ENCODE data around the gene FLII. TPM values are rescaled to one million over a fixed set of nuclear protein-coding genes. Genes with fewer than 3 reads are reported as not detected.

FLII gene
- total RNA-seq, 1 experiment from 2014 or later, result 309 TPM

DNA sequence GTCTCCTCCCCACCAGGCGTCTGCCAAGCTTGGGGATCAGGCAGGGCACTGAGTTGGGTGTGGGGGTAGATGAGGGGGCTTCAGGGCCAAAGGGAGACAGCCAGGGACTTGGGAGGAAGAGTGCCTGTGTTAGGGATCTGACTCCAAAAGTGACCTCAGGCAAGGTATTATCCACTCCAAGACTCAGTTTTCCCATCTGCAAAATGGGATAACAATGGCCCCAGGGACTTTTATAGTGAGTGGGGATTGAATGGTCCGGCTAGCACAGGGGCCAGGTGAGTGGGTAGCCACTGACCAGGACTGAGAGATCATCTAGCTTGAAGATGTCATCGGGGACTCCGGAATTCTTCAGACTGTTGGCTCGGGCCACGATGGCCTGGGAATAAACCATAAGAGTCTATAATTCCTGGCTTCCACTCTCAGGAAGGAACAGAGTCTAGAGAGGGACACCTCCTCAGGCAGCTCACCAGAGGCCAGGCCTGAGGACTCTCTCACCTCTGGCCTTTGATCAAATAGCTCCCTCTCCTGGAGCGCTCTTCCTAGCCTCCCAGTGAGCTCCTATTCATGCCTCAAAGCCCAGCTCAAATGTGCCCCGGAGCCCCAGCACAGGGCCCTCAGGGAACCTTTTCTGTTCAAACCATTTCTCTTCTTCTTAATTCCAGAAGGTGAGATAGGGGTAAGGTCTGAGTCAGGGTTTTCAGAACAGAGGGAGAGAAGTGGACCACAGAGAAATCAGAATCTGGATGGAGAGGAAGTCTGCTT, 3.5 kb downstream of the FLII start (continued):
- TF ChIP-seq JUN (CRISPR knock-in tag; IDR thresholded peaks at IDR 0.05), result no peak
- TF ChIP-seq USF2 (CRISPR knock-in tag; IDR thresholded peaks at IDR 0.05), result no peak
- TF ChIP-seq ZBTB21 (CRISPR knock-in tag; IDR thresholded peaks at IDR 0.05; ENCODE audit: borderline replicate concordance), result no peak
- no peak for TF ChIP-seq ZNF138 (CRISPR knock-in tag; conservative IDR thresholded peaks at IDR 0.05)
- TF ChIP-seq SMAD3 (CRISPR knock-in tag; IDR thresholded peaks at IDR 0.05; ENCODE audit: borderline replicate concordance), result no peak
- TF ChIP-seq, protein P1, sequence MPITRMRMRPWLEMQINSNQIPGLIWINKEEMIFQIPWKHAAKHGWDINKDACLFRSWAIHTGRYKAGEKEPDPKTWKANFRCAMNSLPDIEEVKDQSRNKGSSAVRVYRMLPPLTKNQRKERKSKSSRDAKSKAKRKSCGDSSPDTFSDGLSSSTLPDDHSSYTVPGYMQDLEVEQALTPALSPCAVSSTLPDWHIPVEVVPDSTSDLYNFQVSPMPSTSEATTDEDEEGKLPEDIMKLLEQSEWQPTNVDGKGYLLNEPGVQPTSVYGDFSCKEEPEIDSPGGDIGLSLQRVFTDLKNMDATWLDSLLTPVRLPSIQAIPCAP (CRISPR knock-in tag; IDR thresholded peaks at IDR 0.05), result no peak
- TF ChIP-seq ZMAT4 (CRISPR knock-in tag; IDR thresholded peaks at IDR 0.05), result no peak

DNA sequence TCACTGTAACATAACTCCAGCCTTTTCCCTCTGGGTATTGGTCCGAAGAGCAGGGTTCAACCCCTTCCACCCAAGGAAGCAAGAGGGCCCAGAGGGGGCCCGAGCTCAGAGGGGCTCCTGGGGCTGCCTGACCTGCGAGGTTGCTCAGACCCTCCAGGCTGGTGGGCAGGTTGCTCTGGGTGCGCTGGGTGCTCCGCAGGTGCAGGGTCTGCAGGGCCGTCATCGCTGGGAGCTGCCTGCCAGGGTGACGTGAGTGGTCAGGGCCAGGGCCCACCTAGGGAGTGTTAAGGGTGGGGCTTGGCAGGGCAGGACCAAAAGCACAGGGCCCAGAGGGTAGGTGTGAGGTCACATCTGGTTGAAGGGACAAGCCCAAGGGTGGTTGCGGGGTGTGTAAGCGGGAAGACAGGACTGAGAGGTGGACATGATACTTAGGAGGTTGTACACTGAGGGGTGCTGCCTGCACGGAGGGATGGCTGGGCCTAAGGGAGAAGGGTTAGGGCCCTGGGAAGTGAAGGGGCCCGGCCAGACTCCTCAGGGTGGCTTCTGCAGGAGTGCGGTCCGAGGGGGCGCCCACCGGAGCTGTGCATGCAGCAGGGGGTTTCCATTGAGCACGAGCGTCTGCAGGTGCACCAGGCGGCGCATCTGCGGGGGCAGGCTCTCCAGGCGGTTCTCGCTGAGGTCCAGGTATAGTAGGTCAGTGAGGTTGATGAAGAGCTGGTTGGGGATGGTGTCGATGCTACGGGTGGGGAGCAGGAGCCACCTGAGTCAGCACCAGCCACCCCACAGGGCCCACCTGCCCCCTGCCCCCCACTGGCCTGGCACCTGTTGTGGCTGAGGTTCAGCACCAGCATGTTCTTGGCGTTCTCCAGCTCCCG, 4.4 kb downstream of the FLII start:
- ATAC-seq, result no peak
- TF ChIP-seq JAZF1 (CRISPR knock-in tag; IDR thresholded peaks at IDR 0.05), result no peak
- no peak for TF ChIP-seq ZBTB21 (CRISPR knock-in tag; IDR thresholded peaks at IDR 0.05; ENCODE audit: borderline replicate concordance)
- TF ChIP-seq, protein P2, sequence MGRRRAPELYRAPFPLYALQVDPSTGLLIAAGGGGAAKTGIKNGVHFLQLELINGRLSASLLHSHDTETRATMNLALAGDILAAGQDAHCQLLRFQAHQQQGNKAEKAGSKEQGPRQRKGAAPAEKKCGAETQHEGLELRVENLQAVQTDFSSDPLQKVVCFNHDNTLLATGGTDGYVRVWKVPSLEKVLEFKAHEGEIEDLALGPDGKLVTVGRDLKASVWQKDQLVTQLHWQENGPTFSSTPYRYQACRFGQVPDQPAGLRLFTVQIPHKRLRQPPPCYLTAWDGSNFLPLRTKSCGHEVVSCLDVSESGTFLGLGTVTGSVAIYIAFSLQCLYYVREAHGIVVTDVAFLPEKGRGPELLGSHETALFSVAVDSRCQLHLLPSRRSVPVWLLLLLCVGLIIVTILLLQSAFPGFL (CRISPR knock-in tag; IDR thresholded peaks at IDR 0.05; ENCODE audit: borderline replicate concordance), result no peak
- TF ChIP-seq RELA (CRISPR knock-in tag; IDR thresholded peaks at IDR 0.05; ENCODE audit: borderline replicate concordance), result no peak
- TF ChIP-seq MYBL2 (CRISPR knock-in tag; IDR thresholded peaks at IDR 0.05), result no peak
- no peak for TF ChIP-seq NFATC4 (CRISPR knock-in tag; IDR thresholded peaks at IDR 0.05)
- no peak for TF ChIP-seq ATF2 (CRISPR knock-in tag; IDR thresholded peaks at IDR 0.05; ENCODE audit: borderline replicate concordance, low read depth)
- TF ChIP-seq SMAD4 (CRISPR knock-in tag; IDR thresholded peaks at IDR 0.05), result no peak
- TF ChIP-seq JUN (CRISPR knock-in tag; IDR thresholded peaks at IDR 0.05), result no peak
- TF ChIP-seq OVOL2 (CRISPR knock-in tag; IDR thresholded peaks at IDR 0.05; ENCODE audit: borderline replicate concordance), result no peak
- Mint-ChIP-seq H3K27ac (no peak overlapping the region), H3K4me3 (no peak overlapping the region), H3K9me3 (no peaks in the 10 kb centered on the region), H3K27me3 (ENCODE audit: low read depth) (no peaks in the 10 kb centered on the region), H3K4me1 (peaks cover 19% of the 10 kb centered on the region), H3K36me3 (peaks cover 54% of the 10 kb centered on the region)
- CTCF ChIA-PET, result interaction anchor here (1.2 to 1.4 kb wide), 2 partner anchors 7 to 30 kb away, joined by 4 to 5 read pairs; no protein-coding TSS in a partner anchor
- POLR2A ChIA-PET, result no interaction called here
- no peak for DNase-seq (ENCODE audit: low spot score)

DNA sequence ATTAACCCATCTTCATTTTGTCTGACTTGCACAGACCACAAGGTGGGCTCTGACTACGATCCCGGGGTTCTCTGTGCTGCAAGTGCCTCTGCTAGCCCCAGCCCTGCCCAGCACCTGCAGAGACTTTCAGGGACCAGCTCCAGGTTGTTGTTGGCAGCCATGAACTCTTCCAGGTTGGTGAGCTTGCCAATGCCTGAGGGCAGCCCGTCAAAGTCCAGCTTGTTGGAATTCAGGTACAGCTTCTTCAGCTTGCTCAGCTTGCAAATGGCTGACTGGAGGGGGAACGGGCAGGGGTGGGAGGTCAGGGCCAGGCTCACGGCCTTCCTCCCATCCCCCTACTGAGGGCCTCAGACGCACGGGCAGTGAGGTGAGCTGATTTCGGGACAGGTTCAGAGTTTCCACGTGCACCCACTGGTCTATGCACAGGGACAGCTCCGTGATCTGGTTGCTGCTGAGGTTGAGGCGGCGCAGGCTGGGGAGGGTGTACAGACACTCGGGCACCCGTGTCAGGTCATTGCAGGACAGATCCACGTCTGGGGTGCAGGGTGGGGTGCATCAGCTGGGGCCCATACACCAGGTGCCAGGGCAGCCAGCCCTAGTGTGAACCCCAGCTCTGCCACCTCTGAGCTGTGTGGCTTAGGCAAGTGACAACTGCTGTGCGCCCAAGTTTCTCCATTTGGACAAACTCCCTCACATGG, 5.2 kb downstream of the FLII start:
- POLR2A ChIA-PET, result no interaction called here
- CTCF ChIA-PET, result no interaction called here
- DNase-seq (ENCODE audit: low spot score), result no peak
- Mint-ChIP-seq H3K9me3 (no peaks in the 10 kb centered on the region), H3K4me1 (peaks cover 19% of the 10 kb centered on the region), H3K36me3 (peaks cover 56% of the 10 kb centered on the region), H3K27ac (no peak overlapping the region), H3K27me3 (ENCODE audit: low read depth) (no peaks in the 10 kb centered on the region), H3K4me3 (no peak overlapping the region)
- ATAC-seq, result no peak
- TF ChIP-seq ZBTB43 (CRISPR knock-in tag; IDR thresholded peaks at IDR 0.05) (no peak), E2F5 (CRISPR knock-in tag; IDR thresholded peaks at IDR 0.05) (no peak), PRRX2 (CRISPR knock-in tag; IDR thresholded peaks at IDR 0.05) (no peak), USF1 (CRISPR knock-in tag; IDR thresholded peaks at IDR 0.05) (no peak), NFE2L1 (CRISPR knock-in tag; IDR thresholded peaks at IDR 0.05) (no peak)
- TF ChIP-seq, protein P3, sequence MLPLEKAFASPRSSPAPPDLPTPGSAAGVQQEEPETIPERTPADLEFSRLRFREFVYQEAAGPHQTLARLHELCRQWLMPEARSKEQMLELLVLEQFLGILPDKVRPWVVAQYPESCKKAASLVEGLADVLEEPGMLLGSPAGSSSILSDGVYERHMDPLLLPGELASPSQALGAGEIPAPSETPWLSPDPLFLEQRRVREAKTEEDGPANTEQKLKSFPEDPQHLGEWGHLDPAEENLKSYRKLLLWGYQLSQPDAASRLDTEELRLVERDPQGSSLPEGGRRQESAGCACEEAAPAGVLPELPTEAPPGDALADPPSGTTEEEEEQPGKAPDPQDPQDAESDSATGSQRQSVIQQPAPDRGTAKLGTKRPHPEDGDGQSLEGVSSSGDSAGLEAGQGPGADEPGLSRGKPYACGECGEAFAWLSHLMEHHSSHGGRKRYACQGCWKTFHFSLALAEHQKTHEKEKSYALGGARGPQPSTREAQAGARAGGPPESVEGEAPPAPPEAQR (CRISPR knock-in tag; IDR thresholded peaks at IDR 0.05), result no peak

Data from WTC11 (cell line).